Jurkat, Clone E6-1 (cell line): ENCODE results near the gene FKBP6.
"Not testable (repeated sequence)": the region's sequence is repeated elsewhere in the genome, so short reads cannot be mapped to it uniquely, and the experiment has no call there.

Source experiments
- DNase-seq: peaks from one replicate; pipeline ENCODE4 v3.0.0-alpha.2; 2011; ENCODE audit warnings: low read depth, low spot score
- H3K4me3 ChIP-seq: 2 replicates; pipeline ENCODE4 v1.5.1; 2011; ENCODE audit warnings: mild to moderate bottlenecking, low read length, control low read depth, moderate library complexity

FKBP6 gene

GRCh38 chr7:73320009-73320408, 8.0 kb upstream of the FKBP6 start:
- H3K4me3 ChIP-seq, DNase-seq: not testable (repeated sequence)

- not testable (repeated sequence) for H3K4me3 ChIP-seq, DNase-seq
Observed at GRCh38 chr7:73323434-73324080, 4.4 kb upstream of the FKBP6 start.

- DNase-seq, result peak; percentile 46
- not testable (repeated sequence) for H3K4me3 ChIP-seq
Observed at GRCh38 chr7:73324081-73324845, 3.7 kb upstream of the FKBP6 start.

- not testable (repeated sequence) for H3K4me3 ChIP-seq, DNase-seq
Observed at GRCh38 chr7:73325424-73325823, 2.5 kb upstream of the FKBP6 start.

- DNase-seq, H3K4me3 ChIP-seq: not testable (repeated sequence)
Observed at GRCh38 chr7:73327449-73327848, 512 bp upstream of the FKBP6 start.

- DNase-seq, result no peak
- no peak overlapping the region for H3K4me3 ChIP-seq
Observed at GRCh38 chr7:73328696-73329095, 735 bp downstream of the FKBP6 start.

- DNase-seq, result no peak
- H3K4me3 ChIP-seq, result no peak overlapping the region
Observed at GRCh38 chr7:73329861-73330581, 2.1 kb downstream of the FKBP6 start.

GRCh38 chr7:73330772-73331171, 2.8 kb downstream of the FKBP6 start:
- no peak overlapping the region for H3K4me3 ChIP-seq
- no peak for DNase-seq

- no peak for DNase-seq
Observed at GRCh38 chr7:73332447-73332846, 4.5 kb downstream of the FKBP6 start.

GRCh38 chr7:73338321-73338720, 10.4 kb downstream of the FKBP6 start:
- no peak for DNase-seq
- no peak overlapping the region for H3K4me3 ChIP-seq

More at GRCh38 chr7:73332447-73332846, 4.5 kb downstream of the FKBP6 start:
- H3K4me3 ChIP-seq, result no peak overlapping the region

GRCh38 chr7:73340514-73340913, 12.6 kb downstream of the FKBP6 start:
- no peak for DNase-seq

GRCh38 chr7:73341877-73342276, 13.9 kb downstream of the FKBP6 start:
- H3K4me3 ChIP-seq, result no peak overlapping the region
- DNase-seq, result no peak

More at GRCh38 chr7:73340514-73340913, 12.6 kb downstream of the FKBP6 start:
- no peak overlapping the region for H3K4me3 ChIP-seq

GRCh38 chr7:73342645-73343044, 14.7 kb downstream of the FKBP6 start:
- no peak for DNase-seq
- no peak overlapping the region for H3K4me3 ChIP-seq

GRCh38 chr7:73343671-73344380, 15.9 kb downstream of the FKBP6 start:
- DNase-seq, result no peak
- H3K4me3 ChIP-seq, result no peak overlapping the region

GRCh38 chr7:73345538-73345937, 17.6 kb downstream of the FKBP6 start:
- H3K4me3 ChIP-seq, result no peak overlapping the region
- no peak for DNase-seq

GRCh38 chr7:73345951-73346350, 18.0 kb downstream of the FKBP6 start:
- no peak for DNase-seq
- H3K4me3 ChIP-seq, result no peak overlapping the region

- no peak for DNase-seq
- H3K4me3 ChIP-seq, result no peak overlapping the region
Observed at GRCh38 chr7:73349763-73350162, 21.8 kb downstream of the FKBP6 start.

GRCh38 chr7:73350306-73351068, 22.5 kb downstream of the FKBP6 start:
- no peak for DNase-seq
- no peak overlapping the region for H3K4me3 ChIP-seq
